Endothelial cell of umbilical vein (primary cell): ENCODE results near the gene OR4D2. TPM values are rescaled to one million over a fixed set of nuclear protein-coding genes. Genes with fewer than 3 reads are reported as not detected.

Experiments used
- BruUV-seq: library from RNA; stranded (reverse); fragments of 400-500 nt; replicated peaks from 2 replicates; lab custom pipeline; 2021; lab: Mats Ljungman, UMichigan
- CTCF ChIA-PET: fragments of 300-600, 350-600 bp; sonication (Branson Sonifier 250); formaldehyde crosslinking; loops from one replicate; lab custom pipeline; 2021; ENCODE audit warnings: antibody characterized with exemption, inconsistent platforms; lab: Charles Lee
- POLR2A ChIA-PET: fragments of 300-600, 350-600 bp; sonication (Branson Sonifier 250); formaldehyde crosslinking; loops from one replicate; lab custom pipeline; 2021; ENCODE audit warnings: antibody characterized with exemption, inconsistent platforms; lab: Charles Lee
- DNase-seq: peaks from one replicate; pipeline ENCODE4 v3.0.0-alpha.2; 2011; ENCODE audit warnings: low read depth, low spot score
- FAIRE-seq: peaks from 2 replicates; lab custom pipeline; 2011; peaks lifted over from hg19 to GRCh38; lab: Jason Lieb, UNC
- H2AFZ ChIP-seq: 2 replicates; pipeline ENCODE4 v1.6.0; 2012; ENCODE audit warnings: low read depth, low read length, control low read depth, inconsistent platforms
- H3K27ac ChIP-seq: 2 replicates; pipeline ENCODE4 v1.5.1; 2011; ENCODE audit warnings: low read depth, mild to moderate bottlenecking, control low read depth, low read length, moderate library complexity; ENCODE audit not compliant: insufficient read depth
- H3K27me3 ChIP-seq, 2 experiments: 2 replicates each; pipeline versions ENCODE4 v1.6.0 to v1.6.1; 2011; ENCODE audit warnings: low read length in 2 of 2, mixed read lengths in 1 of 2; ENCODE audit not compliant: control insufficient read depth in 2 of 2, insufficient read depth in 2 of 2
- H3K36me3 ChIP-seq, 2 experiments: 2 replicates in 1 of 2; 3 replicates in 1 of 2; pipeline ENCODE4 v1.5.1; 2011; ENCODE audit warnings: low read length in 2 of 2, mild to moderate bottlenecking in 1 of 2, moderate library complexity in 1 of 2; ENCODE audit not compliant: control insufficient read depth in 2 of 2, insufficient read depth in 2 of 2; ENCODE audit errors: extremely low read depth in 1 of 2
- H3K4me1 ChIP-seq: 3 replicates; pipeline ENCODE4 v1.5.1; 2011; ENCODE audit warnings: mild to moderate bottlenecking, low read length; ENCODE audit not compliant: control insufficient read depth, insufficient read depth; ENCODE audit errors: extremely low read depth
- H3K4me2 ChIP-seq: 2 replicates; pipeline ENCODE4 v1.6.1; 2011; ENCODE audit warnings: low read length, control low read depth, mixed read lengths; ENCODE audit not compliant: insufficient read depth
- H3K4me3 ChIP-seq, 3 experiments: fragments of 200-600 bp in 1 of 3; sonication (generic), shearing (Covaris generic) in 1 of 3; replicated peaks in 1 of 3; 2 replicates each; pipeline ENCODE4 v1.5.1; 2011 to 2016; ENCODE audit warnings: control low read depth in 3 of 3, low read length in 3 of 3, mild to moderate bottlenecking in 2 of 3, inconsistent platforms in 1 of 3, low read depth in 1 of 3, moderate library complexity in 1 of 3; ENCODE audit not compliant: insufficient read depth in 1 of 3
- H3K79me2 ChIP-seq: 2 replicates; pipeline ENCODE4 v1.6.0; 2012; ENCODE audit warnings: low read length, inconsistent platforms; ENCODE audit not compliant: control insufficient read depth, insufficient read depth
- H3K9ac ChIP-seq: replicated peaks from 2 replicates; pipeline ENCODE3; 2011; ENCODE audit warnings: low read length, control low read depth; ENCODE audit not compliant: insufficient read depth; ENCODE audit errors: extremely low read depth
- H3K9me1 ChIP-seq: replicated peaks from 3 replicates; pipeline ENCODE4 v1.6.0; 2011; ENCODE audit warnings: mild to moderate bottlenecking, low read length; ENCODE audit not compliant: control insufficient read depth, insufficient read depth; ENCODE audit errors: extremely low read depth
- H3K9me3 ChIP-seq: replicated peaks from 2 replicates; pipeline ENCODE4 v1.5.1; 2012; ENCODE audit warnings: low read length, inconsistent platforms; ENCODE audit not compliant: control insufficient read depth, insufficient read depth
- H4K20me1 ChIP-seq: replicated peaks from 2 replicates; pipeline ENCODE3; 2011; ENCODE audit warnings: mild to moderate bottlenecking, low read length; ENCODE audit not compliant: control insufficient read depth, insufficient read depth; ENCODE audit errors: extremely low read depth
- EZH2 ChIP-seq: IDR thresholded peaks from 2 replicates; pipeline ENCODE4 v1.6.1; 2012; ENCODE audit warnings: borderline replicate concordance, low read depth, mild to moderate bottlenecking, moderate library complexity, low read length, inconsistent platforms; ENCODE audit not compliant: severe bottlenecking
- FOS ChIP-seq: IDR thresholded peaks from 2 replicates; pipeline ENCODE4 v1.6.1; 2011; ENCODE audit warnings: mild to moderate bottlenecking, low read length, moderate library complexity, borderline replicate concordance; ENCODE audit not compliant: insufficient read depth
- GATA2 ChIP-seq: IDR thresholded peaks from 2 replicates; pipeline ENCODE4 v1.7.0; 2011; ENCODE audit warnings: low read depth, mild to moderate bottlenecking, moderate library complexity, mixed read lengths, low read length; ENCODE audit not compliant: insufficient read length, insufficient read depth
- JUN ChIP-seq: IDR thresholded peaks from 2 replicates; pipeline ENCODE4 v1.6.1; 2011; ENCODE audit warnings: borderline replicate concordance, low read depth; ENCODE audit not compliant: insufficient read length, insufficient read depth
- MYC ChIP-seq: IDR thresholded peaks from one replicate; pipeline ENCODE4 v1.6.1; 2011; ENCODE audit warnings: mild to moderate bottlenecking, low read depth, low read length
- POLR2A ChIP-seq: IDR thresholded peaks from 2 replicates; pipeline ENCODE4 v1.6.1; 2012; ENCODE audit warnings: low read depth, mild to moderate bottlenecking, control low read depth, low read length
- POLR2AphosphoS5 ChIP-seq: IDR thresholded peaks from 2 replicates; pipeline ENCODE4 v1.6.1; 2012; ENCODE audit warnings: low read depth, mild to moderate bottlenecking, control low read depth, low read length, moderate library complexity; ENCODE audit not compliant: insufficient read depth
- dilution Hi-C: fragments of 300-500 bp; cut with MboI; formaldehyde crosslinking; loops from one replicate; pipeline ENCODE4 v1.15.0; 2019; ENCODE audit warnings: low sequenced_read_pairs; ENCODE audit not compliant: extremely low pct_ligation_motif_present
- intact Hi-C: fragments of 100-400 bp; cut with micrococcal nuclease; formaldehyde crosslinking; loops from one replicate; pipeline ENCODE4 v1.10.0; 2022
- polyA plus RNA-seq, 4 experiments: library from polyadenylated mRNA; depleted of rRNA in 3 of 4; stranded (reverse) in 3 of 4; unstranded in 1 of 4; fragments of >200 nt; gene quantifications; 2 replicates each; pipeline versions ENCODE4 v1.2.1 to v1.2.3, GENCODE V29; 2011 to 2012; ENCODE audit warnings: missing spikeins in 1 of 4
- total RNA-seq: library from RNA; stranded (reverse); gene quantifications from 2 replicates; pipeline ENCODE4 v1.2.3, GENCODE V29; 2021
- TF ChIP-seq, protein P1 (sequence below): IDR thresholded peaks from 2 replicates; pipeline ENCODE4 v1.6.1; 2011; ENCODE audit not compliant: insufficient read depth, insufficient read length
- TF ChIP-seq, protein P2 (sequence below), 2 donors: IDR thresholded peaks; 1 replicate in 1 of 2; 2 replicates in 1 of 2; pipeline ENCODE4 v1.5.1; 2011; ENCODE audit warnings: low read length in 2 of 2, mild to moderate bottlenecking in 2 of 2, moderate library complexity in 2 of 2, control low read depth in 1 of 2, inconsistent platforms in 1 of 2, low read depth in 1 of 2; ENCODE audit not compliant: insufficient read depth in 1 of 2; ENCODE audit errors: extremely low read depth in 1 of 2

OR4D2 gene
- total and polyA plus RNA-seq, 2 donors (not counting 3 experiments of a cell fraction or from before 2014, with no cell fraction given), result not detected

DNA sequence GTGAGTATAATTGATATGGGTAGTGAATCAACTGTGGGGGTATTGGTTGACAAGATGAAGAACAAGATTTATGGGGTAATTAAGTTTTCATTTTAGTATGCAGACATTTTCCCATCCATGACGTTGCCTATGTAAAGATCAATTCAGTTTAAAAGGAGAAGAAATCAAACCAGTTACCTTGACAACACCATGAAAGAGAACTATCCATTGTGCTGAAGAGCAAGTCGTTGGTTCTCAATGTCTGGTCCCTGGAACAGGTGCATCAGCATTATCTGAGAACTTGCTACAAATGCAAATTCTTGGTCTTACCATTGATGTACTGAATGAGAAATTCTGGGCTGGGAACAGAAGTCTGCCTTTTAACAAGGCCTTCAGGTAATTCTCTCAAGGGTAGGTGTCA lies 801 bp upstream of the OR4D2 start:
- H3K4me2 ChIP-seq, result no peak overlapping the region
- TF ChIP-seq MYC (no peak), JUN (no peak), GATA2 (no peak), EZH2 (no peak), FOS (no peak), POLR2AphosphoS5 (no peak), POLR2A (no peak)
- TF ChIP-seq, protein P1, sequence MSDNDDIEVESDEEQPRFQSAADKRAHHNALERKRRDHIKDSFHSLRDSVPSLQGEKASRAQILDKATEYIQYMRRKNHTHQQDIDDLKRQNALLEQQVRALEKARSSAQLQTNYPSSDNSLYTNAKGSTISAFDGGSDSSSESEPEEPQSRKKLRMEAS, result no peak
- TF ChIP-seq, protein P2, sequence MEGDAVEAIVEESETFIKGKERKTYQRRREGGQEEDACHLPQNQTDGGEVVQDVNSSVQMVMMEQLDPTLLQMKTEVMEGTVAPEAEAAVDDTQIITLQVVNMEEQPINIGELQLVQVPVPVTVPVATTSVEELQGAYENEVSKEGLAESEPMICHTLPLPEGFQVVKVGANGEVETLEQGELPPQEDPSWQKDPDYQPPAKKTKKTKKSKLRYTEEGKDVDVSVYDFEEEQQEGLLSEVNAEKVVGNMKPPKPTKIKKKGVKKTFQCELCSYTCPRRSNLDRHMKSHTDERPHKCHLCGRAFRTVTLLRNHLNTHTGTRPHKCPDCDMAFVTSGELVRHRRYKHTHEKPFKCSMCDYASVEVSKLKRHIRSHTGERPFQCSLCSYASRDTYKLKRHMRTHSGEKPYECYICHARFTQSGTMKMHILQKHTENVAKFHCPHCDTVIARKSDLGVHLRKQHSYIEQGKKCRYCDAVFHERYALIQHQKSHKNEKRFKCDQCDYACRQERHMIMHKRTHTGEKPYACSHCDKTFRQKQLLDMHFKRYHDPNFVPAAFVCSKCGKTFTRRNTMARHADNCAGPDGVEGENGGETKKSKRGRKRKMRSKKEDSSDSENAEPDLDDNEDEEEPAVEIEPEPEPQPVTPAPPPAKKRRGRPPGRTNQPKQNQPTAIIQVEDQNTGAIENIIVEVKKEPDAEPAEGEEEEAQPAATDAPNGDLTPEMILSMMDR (IDR thresholded peaks at IDR 0.05; ENCODE audit: extremely low read depth in 1 of 2, insufficient read depth in 1 of 2, low read depth in 1 of 2, low read length in 2 of 2), result no peak
- H3K36me3 ChIP-seq, result no peaks in the 10 kb centered on the region
- no peak overlapping the region for H3K9ac ChIP-seq
- H3K9me1 ChIP-seq, result no peaks in the 10 kb centered on the region
- no peaks in the 10 kb centered on the region for H3K9me3 ChIP-seq
- ChIA-PET POLR2A (no interaction called here), CTCF (no interaction called here)
- no TSS peak for BruUV-seq
- no peaks in the 10 kb centered on the region for H3K79me2 ChIP-seq
- no peak overlapping the region for H3K4me3 ChIP-seq
- intact Hi-C loops (no loop called here), dilution Hi-C loops (no loop called here)
- H3K27ac ChIP-seq, result no peak overlapping the region
- H2AFZ ChIP-seq, result no peak overlapping the region
- H4K20me1 ChIP-seq, result no peaks in the 10 kb centered on the region
- H3K4me1 ChIP-seq, result no peaks in the 10 kb centered on the region
- no peak for DNase-seq
- no peak for FAIRE-seq
- peaks cover 6 to 18% of the 10 kb centered on the region in 2 experiments for H3K27me3 ChIP-seq
